NCI-H2081 (cell line): ENCODE data around the gene SCGN.

Experiments
- DNase-seq, 2 experiments: peaks; one replicate each; lab custom pipeline; 2025; lab: John Stamatoyannopoulos, UW

SCGN gene, protein sequence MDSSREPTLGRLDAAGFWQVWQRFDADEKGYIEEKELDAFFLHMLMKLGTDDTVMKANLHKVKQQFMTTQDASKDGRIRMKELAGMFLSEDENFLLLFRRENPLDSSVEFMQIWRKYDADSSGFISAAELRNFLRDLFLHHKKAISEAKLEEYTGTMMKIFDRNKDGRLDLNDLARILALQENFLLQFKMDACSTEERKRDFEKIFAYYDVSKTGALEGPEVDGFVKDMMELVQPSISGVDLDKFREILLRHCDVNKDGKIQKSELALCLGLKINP

DNA sequence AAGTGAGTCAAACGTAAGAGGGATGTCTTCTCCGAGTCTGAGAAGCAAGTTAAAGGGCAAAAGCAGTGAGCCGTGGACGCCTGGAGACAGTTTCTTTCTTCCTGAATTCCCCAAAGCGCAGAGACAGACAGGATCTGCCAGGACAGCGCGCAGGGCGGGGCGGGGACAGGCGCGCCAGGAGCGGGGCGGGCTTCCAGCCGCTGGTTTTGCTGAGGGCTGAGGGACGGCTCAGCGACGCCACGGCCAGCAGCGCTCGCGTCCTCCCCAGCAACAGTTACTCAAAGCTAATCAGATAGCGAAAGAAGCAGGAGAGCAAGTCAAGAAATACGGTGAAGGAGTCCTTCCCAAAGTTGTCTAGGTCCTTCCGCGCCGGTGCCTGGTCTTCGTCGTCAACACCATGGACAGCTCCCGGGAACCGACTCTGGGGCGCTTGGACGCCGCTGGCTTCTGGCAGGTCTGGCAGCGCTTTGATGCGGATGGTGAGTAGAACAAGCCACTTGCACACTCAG, at the start of gene SCGN:
TSS of gene SCGN (plus strand) at position 209 of the 509 bp plus-strand sequence. CDS start at position 398, 189 bp downstream.
- DNase-seq: peak; percentile 6 to 50

DNA sequence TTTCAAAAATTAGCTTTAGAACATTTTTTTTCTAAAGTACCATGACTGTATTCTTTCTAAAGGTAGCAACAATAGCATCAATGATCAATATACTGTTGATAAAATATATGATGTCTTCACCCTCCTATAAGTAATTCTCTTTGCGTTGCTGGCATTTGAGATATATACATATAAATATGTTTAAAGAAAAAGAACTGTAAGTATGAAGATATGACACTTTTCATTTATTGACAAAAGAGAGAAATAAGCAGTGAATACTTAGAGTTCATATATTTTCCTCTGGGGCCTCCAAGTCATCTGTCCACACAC, 49.4 kb upstream of the SCGN start:
- DNase-seq: no peak

DNA sequence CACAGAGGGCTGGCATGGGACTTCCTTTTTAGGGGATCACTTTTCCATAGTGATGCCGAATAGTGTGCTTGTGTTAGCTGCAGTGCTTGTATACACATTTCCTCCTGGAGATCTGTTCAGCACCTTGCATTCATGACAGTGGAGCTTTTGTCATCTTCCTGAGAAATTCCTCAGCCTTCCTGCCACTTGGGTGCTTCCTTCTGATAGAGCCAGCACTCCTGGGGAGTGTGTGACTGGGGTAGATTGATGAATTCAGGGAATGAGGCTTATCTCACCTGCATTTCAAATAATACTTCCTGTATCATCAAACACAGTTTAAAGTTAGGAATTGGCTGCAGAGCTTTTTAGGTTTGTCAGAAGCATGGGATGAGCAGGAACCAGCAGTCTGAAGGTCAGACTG, 48.8 kb upstream of the SCGN start:
- no peak for DNase-seq

DNA sequence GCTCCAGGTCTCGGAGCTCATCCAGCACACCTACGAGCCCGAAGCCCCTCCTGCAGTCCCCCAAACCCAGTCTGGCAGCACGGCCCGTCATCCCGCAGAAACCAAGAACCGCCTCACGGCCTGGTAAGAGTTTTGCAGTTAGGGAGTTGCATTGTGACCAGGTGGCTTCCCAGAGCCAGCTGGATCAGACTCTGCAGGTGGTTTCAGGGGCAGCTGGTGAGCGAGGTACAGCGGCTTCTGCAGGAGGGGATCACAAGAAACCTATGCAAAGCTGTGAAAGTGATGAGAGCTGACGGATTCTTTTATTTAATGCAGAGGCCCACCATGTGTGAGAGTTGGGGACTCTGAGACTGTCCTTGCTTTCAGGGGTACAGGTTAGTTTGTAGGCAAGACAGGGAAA, 45.9 kb upstream of the SCGN start:
- no peak for DNase-seq

DNA sequence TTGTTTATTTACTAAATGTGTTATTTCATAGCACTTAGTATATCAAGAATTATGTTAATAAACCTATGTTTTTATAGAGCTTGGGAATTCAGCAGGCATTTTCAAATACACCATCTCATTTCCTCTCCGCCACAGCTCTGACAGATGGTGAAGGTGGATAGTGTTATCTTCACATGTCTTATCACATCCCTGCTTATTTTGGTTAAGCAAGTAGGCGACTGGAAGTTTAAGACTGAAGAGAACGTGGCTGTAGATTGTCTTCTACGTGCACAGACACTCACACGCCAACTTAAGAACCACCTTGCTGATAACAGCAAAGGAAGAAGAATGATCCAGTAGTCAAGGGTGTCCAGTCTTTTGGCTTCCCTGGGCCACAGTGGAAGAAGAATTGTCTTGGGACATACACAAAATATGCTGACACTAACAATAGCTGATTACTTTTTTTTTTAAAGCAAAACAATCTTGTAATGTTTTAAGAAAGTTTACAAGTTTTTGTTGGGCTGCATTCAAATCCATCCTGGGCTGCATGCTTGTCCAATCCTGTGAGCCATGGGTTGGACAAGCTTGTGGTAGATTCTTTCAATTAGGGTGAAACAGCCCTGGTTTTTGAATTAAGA, 43.3 kb upstream of the SCGN start:
- DNase-seq: no peak

DNA sequence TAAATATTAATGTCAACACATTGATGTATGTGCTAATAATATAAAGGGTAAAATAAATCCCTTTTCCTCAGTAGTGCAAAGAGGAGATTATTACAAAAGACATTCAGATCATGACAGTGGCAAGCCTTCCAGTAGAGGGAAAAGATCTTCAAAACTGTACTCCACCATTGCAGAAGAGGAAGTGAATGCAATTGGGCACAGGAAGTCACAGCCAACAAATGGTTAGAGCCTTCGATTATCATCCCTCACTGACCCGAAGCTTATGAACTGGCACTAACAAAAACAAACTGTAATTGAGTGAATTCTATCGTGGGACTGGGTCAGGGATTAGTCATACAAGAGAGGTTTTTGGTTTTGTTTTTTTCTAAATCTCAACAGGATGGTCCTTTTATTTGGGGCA, 39.3 kb upstream of the SCGN start:
- no peak for DNase-seq

DNA sequence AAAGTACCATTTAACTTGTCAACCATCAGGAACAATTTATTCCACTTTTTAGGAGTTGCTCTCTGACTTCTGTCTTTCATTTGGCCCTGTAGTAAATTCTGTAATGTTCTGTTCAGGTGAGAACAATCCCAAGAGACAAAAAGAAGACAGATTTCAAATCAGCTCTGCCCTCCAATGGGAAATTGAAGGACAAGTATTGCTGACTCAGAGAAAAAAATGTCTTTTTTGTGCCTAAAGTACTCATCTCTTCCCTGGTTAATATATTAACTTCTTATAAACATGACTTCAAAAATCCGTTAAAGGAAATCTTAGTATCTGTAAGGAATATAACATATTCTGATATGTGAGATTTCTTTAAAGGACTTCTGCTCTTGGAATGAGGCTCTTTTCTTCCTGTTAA, 38.6 kb upstream of the SCGN start:
- DNase-seq: no peak

DNA sequence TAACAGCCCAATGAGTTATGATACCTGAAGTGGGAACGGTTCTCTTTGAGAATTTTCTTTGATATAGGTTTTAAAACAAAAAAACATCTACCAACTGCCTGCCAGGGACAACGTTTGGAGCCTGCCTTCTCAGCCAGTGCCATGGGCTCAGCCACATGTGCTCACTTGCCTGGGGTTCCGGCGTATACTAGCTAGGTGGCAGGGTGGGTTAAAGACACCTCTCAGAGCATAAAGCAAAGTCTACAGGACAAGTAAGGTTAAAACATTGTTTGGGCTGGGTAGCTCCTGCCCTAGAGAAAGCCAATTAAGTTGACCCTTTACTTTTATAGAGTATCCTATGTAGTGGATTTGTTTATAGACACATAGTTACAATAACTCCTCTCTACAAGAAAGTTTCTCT, 38.0 kb upstream of the SCGN start:
- no peak for DNase-seq

DNA sequence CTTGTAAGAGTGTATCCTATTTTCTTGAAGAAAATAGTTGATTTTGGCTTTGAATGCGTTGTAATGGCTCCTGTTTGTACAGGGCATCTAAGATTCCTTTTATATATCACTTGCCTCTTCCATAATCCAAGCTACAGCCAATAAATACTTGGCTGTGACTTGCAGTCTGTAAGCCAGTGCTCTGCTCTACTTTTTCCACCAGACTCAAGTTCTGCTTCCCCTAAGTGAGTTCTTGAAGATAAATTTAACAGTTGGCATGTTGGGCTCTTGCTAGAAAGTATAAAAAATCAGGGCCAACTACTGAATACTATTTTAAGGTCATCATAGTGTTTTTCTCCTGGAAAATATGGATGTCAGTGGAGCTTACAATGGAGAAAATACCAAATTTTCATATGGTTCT, 36.5 kb upstream of the SCGN start:
- no peak for DNase-seq

DNA sequence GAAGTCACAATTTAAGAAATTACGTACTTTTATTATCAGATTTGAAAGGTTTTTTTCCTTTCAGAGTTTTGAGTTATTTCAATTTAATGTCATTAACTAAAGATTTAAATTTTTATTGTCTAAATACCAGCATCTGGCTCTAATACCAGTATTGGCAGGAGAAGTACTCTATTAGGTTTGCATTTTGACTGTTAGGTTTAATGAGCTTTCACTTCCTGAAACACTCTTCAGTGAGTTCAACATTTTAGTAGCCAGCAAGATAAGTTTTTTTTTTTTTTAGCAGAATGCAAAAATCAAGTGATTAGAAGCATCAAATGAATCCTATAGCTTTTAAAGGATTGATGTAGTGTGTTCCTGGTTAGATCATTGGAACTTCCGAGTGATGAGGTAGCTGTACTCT, 34.0 kb upstream of the SCGN start:
- no peak for DNase-seq

DNA sequence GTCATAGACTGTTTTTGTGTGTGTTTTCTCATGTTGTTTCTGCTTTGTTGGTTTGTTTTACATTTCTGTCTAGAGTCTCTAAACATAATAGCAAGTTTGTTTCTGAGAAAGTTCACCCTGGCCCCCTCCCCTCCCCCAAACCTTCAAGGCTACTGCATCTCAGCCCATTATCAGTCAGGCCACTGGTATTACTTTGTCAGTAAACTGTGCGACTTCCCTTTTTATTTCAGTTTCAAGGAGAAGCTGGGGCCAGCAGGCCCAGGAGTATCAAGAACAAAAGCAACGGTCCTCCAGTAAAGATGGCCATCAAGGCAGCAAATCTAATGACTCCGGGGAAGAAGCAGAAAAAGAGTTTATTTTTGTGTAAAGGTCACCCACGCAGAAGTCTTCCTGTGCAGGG, 32.8 kb upstream of the SCGN start:
- no peak for DNase-seq

DNA sequence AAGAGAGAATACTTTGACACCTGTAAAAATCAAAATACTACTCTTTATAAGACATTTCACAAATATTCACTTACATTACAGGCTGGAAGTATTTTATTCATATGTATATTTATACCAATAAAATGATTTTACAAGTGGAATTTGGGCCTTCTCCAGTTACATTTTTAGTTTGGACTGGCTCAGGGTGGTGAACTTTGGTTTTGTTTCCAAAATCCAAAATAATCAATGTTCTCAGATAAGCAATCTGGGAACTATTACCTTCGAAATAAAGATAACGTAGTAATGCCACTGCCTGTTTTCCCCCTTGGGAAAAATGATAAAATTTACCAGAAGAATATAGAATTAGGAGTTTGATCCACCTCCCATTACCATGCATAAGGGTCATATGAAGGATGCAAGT, 31.6 kb upstream of the SCGN start:
- DNase-seq: no peak

DNA sequence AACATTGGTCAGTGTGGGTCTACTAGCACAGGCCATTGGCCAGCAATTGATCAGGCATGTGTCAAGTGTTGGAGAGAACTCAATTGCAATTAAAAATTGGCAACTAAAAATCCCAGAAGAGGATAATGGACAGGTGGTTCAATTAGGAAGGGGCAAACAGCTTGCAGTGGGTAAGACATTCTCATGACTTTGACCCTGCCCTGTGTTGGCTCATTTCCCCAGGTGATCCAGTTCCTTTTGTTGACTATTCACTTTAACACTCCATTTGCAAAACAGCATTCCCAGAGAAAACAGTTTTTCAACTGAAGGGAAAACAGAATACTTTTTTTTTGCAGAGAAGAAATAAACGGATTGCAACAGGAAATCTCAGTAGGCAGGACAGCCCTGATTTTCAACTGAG, 28.9 kb upstream of the SCGN start:
- no peak for DNase-seq

DNA sequence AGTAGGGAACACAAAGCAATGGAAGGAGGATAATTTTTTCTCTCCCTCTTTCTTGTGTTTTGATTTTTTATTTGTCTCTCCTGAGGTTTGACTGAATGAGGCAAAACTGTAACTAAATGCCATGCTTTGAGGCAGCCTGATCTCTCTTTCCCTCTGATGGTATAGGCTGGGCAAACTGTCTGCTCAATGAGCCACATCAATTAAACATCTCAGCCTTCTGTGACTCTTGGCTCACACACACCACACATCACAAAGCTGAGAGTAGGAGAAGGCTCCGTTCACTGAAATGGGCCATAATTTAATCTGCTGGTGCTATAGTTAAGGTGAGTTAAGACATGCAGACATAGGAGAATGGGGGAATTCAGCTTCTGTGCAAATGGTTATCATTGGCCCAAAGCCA, 28.1 kb upstream of the SCGN start:
- DNase-seq: peak; percentile 32 to 42

DNA sequence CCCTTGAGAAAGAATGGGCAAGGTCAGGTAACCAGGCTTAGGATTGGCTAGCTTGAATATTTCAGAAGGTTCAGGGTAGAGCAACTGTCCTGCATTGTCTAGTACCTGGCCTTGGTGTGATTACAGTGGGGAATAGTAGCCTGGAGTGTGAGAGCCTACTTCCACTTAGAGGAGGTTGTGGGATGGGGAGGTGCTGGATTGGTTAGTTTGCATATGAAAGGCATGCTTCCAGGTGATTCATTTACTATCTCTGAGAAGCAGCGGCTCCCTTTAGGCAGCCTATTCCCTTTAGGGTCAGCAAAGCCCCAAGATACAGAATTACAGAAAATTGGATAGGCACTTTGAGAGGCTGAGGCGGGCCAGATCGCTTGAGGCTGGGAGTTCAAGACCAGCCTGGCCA, 25.0 kb upstream of the SCGN start:
- DNase-seq: no peak

DNA sequence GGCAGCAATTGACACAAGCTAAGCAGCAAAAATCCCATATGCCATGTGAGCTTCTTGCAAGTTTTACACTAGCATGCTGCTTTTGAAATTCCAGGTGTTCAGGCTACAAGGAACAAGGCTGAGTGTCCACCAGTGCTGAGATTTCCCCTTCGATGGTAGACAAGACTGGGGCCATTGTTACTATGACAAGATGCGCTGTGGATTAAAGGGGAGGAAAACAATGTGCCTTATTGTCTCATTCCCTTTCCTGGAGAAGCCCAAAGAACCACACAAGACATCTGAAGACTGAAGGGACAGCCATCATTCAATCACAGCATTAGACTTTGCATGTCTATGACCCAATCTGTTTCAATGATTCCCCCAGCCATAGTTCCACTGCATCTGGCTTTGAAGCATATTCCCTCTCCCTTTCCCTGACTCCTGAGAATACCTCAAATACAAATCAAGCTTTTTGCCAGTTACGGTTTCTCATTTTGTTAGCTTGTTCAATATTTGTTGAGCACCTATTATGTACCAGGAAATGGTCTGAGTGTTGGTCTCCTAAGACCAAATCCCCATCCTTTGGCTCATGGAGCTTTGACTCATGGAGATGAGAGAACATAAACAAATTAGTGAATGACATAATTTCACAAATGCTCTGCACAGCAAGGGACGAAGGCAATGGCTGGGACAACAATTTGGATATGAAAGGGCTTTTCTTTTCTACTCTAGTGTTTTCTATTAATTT, 23.4 kb upstream of the SCGN start:
- DNase-seq: peak; percentile 40 to 80

DNA sequence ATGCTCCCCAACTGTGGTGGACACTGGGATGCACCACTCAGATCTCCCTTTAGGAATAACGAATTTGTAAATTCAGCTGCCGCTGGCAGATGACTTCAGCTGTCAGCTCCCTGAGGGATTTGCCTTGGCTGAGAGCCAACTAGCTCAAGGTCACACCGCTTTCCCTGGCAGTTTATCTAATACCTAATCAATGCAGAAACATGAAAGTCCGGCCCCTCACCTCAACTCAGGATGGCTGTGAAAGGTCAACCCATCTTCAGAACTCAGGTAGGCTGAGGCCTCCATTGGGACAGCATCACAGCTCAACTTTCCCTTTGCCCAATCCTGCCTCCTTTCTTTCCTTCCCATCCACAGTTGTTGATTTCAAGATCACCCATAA, 22.8 kb upstream of the SCGN start:
- DNase-seq: peak in 1 of 2 experiments; percentile 40

DNA sequence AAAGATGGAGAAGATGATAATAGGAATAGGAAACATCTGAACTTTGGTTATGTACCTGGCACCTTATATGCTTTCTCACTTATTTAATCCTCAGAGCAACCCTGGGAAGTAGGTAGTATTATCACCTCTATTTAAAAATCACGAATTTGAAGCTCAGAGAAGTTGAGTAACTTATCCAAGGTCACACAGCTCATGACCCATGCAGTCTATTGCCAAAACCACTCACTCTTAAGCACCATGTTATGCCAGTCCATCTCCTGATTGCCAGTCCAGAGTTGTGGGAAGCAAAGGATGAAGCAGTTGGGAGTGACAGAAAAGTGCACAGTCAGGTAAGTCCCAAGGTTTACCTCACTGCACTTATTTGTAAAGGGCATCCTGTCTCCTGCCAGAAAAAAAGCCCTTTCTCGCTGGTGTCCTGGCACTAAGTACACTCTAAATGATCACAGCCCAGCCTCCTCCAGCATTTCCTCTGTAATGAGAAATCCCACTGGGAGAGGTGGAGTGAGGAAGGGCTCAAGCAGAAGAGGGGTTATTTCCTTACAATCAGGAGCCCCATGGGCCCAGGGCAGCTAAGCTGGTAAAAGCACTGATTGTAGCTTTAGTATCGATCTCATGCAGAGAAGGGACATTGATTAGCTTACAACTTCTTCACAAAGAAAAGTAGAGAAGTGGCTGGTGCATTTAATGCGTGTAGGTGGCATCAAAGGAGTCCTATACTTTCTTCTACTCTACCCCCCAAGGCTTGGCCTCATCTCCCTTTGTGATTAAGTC, 21.3 kb upstream of the SCGN start:
- peak; percentile 7 to 61 for DNase-seq

DNA sequence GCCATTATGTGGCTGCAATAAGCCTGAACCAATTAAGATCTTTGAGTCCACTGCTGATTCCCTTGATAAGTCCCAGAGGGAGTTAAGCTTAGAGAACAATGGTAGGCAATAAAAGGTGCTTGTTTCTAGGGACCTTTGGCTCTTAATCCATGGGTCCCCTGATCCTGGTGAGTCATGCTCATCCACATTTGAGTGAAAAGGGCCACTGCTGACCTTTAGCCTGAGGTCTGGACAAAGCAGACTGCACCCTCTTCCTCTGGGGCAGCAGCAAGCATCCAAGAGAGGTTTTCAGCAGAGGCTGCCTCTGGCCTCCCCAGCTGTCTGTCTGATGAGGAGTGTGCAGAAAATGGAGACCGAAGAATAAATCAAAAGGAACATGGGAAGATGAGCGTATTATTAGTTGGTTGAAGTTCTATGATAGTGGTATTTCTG, 16.1 kb upstream of the SCGN start:
- DNase-seq: no peak

DNA sequence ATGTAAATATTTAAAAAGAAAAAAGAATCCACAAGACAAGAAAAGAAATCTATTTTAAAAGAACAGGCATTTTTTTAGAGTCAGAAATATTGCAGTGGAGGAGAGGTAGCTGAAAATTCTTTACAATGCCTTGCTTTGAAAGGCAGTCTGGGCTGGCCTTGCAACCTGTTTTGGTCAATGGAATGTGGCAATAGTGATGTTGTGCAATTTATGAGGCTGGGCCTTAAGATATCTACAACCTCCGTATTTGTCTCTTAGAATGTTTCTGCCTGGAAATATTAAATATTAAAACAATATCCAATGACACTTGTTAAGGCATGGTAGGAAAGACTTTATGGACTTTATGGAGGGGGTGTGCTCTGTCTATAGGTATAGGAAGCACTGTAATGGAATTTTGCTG, 14.8 kb upstream of the SCGN start:
- DNase-seq: no peak

DNA sequence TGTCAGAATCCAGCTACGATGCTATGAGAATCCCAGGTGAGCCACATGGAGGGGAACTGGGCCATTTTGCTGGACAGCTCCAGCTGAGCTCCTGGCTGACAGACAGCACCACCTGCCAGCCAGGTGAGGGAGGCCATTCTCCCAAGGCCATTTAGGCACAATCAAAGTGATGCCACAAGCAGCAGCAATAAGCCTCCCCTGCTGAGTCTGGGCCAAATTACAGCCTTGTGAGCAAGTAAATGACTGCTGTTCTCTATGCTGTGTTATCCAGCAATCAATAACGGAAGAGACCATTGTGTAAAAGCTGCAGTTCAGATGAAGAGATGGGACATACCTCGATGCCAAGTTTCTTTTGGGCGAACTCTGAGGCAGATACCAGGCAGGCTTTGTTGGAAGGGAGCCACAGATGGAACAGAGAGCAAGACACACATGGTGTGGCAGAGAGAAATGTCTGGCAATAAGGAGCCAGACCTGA, 14.0 kb upstream of the SCGN start:
- peak; percentile 86 to 98 for DNase-seq

DNA sequence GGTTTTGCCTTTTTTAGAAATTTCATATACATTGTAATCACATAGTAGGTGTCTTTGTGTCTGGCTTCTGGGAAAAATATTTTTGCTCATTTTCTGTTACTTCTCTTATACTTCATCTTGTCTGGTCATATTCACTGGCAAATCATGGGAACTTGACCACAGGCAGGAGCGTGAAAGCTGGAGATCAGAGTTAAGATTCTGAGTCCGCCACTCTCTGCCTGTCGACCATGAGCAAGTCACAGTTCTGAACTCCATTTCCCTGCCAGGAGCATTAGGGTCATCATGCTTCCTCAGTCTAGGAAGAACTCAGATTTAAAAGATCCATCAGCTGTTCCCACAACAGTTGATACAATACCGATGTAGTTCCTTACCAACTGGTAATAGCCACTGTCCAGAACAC, 12.4 kb upstream of the SCGN start:
- DNase-seq: no peak
